Measurements from ENCODE around the gene STAT5A. TPM values are rescaled to one million over a fixed set of nuclear protein-coding genes. Genes with fewer than 3 reads are reported as not detected.

STAT5A gene
- total and polyA plus RNA-seq, 9 of the 15 experiments (the other 6 are each of a cell fraction or from before 2014, with no cell fraction given): 79.9 to 415 (median 196) TPM

GRCh38 chr17:42311240-42312034 lies 23.1 kb downstream of the STAT5A start (continued):
- TF ChIP-seq PATZ1 (CRISPR knock-in tag; IDR thresholded peaks at IDR 0.05; ENCODE audit: borderline replicate concordance) (no peak), ARID1B (IDR thresholded peaks at IDR 0.05) (peak; percentile 50), GTF2F1 (IDR thresholded peaks at IDR 0.05; ENCODE audit: low read depth, low read length) (peak; percentile 59; the same call in 1 of the 2 replicates), ELF4 (CRISPR knock-in tag; IDR thresholded peaks at IDR 0.05) (peak; percentile 45; the same call in 1 of the 2 replicates), ZNF639 (CRISPR knock-in tag; conservative IDR thresholded peaks at IDR 0.05 in 1 of 2, IDR thresholded peaks at IDR 0.05 in 1 of 2) (0 out of 4 replicates have a peak, but pooled peaks of 1 of the 2 experiments have one; percentile 16), HNRNPLL (IDR thresholded peaks at IDR 0.05; ENCODE audit: low read depth, low read length, poor library complexity, severe bottlenecking) (peak; percentile 75), SREBF2 (CRISPR knock-in tag; IDR thresholded peaks at IDR 0.05) (no peak), FOXK2 (conservative IDR thresholded peaks at IDR 0.05 in 1 of 2, IDR thresholded peaks at IDR 0.05 in 1 of 2; ENCODE audit: low read depth in 2 of 2) (peak; percentile 64 to 67; a peak in 3 of 4 replicates), CBX2 (IDR thresholded peaks at IDR 0.05; ENCODE audit: insufficient read depth, low read length, poor library complexity, severe bottlenecking) (no peak), XRCC3 (IDR thresholded peaks at IDR 0.05) (no peak), ZNF318 (IDR thresholded peaks at IDR 0.05; ENCODE audit: borderline replicate concordance in 1 of 2, low read depth in 1 of 2) (no peak), ZNF445 (CRISPR knock-in tag; IDR thresholded peaks at IDR 0.05; ENCODE audit: low read depth) (no peak), MED1 (CRISPR knock-in tag; IDR thresholded peaks at IDR 0.05; ENCODE audit: borderline replicate concordance) (no peak), ZNF785 (CRISPR knock-in tag; IDR thresholded peaks at IDR 0.05) (no peak), KHSRP (IDR thresholded peaks at IDR 0.05) (no peak)

All from K562 (cell line).